HG02840 (cell line): Measurements from ENCODE around the gene HOXA1.

Experiments
- ATAC-seq: cut with Tn5 transposase; IDR thresholded peaks from one replicate; pipeline ENCODE4 v1.9.1; 2021; ENCODE audit warnings: mild to moderate bottlenecking, moderate library complexity, moderate number of reproducible peaks; ENCODE audit not compliant: unreplicated experiment, low FRiP score

HOXA1 gene

DNA sequence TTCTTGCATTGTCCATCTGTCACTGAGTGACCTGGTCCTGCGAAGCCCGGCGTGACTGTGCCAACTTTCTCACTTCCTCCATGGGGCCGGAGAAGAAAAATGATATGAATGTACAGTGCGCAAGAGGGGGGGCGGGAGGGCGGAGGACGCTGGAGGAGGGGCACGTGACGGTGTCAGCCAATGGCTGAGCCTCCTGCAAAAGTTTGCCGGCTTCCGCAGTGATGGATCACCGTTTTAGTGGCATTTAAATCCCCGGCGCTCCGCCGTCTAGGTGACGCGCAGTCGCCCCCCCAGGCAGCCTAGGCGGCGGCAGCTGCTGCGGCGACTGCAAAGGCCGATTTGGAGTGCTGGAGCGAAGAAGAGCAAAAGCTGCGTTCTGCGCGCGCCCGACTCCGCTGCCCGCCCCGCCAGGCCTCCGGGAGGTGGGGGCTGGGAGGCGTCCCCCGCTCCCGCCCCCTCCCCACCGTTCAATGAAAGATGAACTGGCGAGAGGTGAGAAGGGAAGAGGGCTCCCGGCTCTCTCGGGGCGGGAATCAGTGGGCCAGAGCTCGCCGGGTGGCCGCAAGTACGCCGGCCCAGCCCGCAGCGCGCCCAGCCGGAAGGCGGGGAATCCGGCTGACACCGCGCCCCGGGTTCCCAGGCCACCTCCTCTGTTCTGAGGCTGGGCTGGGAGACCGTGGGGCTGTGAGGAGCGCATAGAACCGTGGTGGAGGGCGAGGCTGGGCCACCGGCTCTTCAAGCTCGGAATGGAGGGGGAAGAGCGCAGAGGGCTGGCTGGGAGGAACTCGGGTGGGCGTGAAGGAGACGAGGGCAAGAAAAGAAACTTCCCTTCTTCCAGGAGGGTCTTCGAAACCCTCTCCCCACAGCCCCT is at the start of gene HOXA1:
Gene HOXA1 (minus strand): TSS at position 104 of the 871 bp plus-strand sequence. CDS start 88 bp downstream, at position 16.
- peak; percentile 77 for ATAC-seq

DNA sequence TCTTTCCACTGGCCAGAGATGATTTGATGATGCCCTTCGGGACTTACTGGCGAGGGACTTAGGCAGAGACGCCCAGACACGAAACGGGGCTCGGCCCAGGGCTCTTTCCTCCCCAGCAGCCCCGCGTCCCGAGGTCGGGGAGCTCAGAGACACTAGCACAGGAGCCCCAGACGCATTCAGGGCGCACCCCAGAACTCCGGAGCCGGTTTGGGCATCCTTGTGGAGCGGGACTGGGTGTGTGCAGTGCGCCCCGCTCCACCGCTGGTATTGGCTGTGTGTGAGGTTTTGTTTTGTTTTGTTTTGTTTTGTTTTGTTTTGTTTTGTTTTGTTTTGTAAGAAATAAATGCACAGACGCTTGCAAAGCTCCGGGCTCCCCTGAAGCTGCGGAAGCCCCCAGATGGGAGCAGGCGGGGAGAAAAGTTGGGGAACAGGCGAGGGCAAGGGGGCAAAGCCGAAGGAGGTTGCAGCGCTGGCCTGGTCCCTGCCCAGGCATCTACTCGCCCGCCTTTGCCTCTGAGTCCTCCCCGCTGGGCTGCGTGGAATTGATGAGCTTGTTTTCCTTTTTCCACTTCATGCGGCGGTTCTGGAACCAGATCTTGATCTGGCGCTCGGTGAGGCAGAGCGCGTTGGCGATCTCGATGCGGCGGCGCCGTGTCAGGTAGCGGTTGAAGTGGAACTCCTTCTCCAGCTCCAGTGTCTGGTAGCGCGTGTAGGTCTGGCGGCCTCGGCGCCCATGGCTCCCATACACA is 49.5 kb upstream of the HOXA1 start:
- no peak for ATAC-seq

- ATAC-seq: no peak
Measured at GRCh38 chr7:27144781-27145164, 49.0 kb upstream of the HOXA1 start.

GRCh38 chr7:27143950-27144780 is 48.4 kb upstream of the HOXA1 start:
- ATAC-seq: no peak

- no peak for ATAC-seq
Measured at GRCh38 chr7:27143023-27143949, 47.5 kb upstream of the HOXA1 start, which contains the start of gene HOXA5. Gene HOXA5, minus strand, starts transcription at chr7:27143681. Its CDS starts 74 bp downstream, at chr7:27143607.

DNA sequence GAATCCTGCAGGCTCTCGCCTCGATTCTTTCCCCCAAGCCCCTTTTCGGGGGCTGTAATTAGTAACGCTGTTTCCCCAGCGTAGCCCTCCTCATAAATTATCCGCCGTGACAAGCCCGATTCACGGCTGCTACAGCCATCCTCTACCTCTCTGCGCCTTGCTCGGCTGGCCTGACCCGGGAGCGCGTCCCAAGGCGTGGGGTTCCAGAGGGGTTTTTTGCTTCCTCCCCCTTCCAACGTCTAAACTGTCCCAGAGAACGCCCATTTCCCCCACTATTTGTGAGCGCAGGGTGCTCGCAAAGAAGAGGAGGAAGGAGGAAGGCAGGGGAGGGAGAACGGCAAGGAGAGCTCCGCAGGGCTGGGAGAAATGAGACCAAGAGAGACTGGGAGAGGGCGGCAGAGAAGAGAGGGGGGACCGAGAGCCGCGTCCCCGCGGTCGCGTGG is 46.8 kb upstream of the HOXA1 start:
- no peak for ATAC-seq

DNA sequence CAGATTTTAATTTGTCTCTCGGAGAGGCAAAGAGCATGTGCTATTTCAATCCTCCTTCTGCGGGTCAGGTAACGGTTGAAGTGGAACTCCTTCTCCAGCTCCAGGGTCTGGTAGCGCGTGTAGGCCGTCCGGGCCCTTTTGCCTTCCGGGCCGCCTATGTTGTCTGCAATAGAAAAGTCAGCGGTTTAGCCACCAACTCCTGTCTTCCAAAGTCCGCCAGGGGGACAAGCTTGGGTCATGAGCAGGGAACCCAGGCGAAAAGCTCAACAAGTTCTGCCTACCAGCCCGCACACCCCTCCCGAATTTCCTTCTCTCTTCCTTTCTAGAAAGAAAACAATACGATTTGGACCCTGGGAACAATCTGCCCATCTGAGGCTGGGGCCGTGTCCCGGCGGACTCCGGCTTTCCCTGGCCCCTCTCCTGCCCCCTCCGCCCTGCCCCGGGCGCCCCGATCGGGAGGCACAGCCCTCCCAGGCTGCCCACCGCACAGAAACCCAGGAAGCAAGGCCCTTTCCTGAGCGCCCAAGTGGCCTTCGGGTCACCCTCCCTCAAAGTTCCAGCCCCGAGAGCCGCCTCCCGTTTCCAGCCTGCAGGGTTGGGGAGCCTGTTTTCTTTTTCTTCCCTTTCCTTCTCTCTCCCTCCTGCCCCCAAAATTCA is 46.3 kb upstream of the HOXA1 start:
- ATAC-seq: no peak

DNA sequence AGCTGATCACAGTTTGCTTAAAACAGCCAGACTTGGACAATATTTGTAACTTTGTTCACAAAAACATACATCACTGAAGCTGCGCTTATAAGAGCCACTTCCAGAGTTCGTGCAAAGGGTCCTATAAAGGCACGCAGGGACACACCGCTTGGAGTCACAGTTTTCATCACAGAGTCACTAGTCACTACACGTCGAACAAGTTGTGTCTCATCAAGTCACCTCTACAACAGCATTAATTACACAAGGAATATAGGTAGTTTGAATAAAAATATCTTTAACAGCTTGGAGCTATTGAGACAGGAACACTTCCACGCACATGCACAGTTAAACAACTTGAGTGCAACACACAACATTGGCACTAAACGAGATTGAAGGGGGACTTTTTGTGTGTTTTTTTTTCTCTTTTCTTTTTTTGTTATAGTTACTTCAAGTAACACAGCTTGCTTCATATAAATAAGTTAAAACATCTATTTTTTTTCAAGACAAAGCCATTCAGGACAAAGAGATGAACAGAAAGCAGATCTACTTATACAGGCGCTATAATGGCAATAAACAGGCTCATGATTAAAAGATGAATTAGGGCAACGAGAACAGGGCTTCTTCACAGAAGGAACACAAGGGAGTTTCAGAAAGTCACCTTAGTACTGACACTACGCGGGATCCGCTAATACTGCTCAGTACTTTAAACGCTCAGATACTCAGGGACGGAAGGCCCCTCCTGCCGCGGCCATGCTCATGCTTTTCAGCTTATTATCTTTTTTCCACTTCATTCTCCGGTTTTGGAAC is 45.5 kb upstream of the HOXA1 start:
- no peak for ATAC-seq

- ATAC-seq: no peak
Measured at GRCh38 chr7:27140126-27140857, 44.5 kb upstream of the HOXA1 start.

DNA sequence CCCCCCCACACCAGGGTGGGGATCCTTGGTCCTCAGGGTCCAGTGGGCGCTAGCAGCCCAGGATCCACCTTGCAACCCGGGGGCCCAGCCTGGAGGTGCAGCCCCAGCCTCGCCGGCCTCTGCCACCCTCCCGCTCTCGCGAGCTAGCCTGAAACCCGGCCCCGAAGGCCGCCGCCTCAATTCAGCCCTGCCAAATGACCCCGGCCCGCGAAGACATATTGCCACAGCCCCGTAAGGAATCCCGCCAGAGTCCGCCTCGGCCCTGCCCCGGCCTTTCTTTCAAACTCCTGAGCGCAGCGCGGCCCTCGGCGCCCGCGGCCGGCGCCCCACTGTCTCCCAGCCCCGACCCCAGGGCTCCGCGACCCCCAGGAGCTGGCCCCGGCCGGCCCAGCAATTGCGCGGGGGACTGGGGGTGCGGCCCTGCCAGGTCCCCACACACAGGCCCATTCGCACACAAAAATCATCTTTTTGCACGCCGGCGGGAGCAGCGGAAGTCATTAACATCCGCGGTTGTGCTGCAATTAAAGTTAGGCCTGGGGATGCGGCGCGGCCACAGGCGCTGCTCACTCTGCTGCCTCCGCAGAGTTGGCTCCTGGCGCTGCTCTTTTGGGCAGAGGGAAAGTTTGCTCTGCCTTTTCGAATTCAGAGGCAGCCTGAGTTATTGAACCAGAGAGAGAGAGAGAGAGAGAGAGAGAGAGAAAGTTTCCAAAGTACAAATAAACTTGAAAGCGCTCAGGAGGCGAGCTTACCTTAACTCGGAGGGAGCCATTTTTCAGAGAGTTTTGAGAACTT is 43.7 kb upstream of the HOXA1 start:
- ATAC-seq: no peak

DNA sequence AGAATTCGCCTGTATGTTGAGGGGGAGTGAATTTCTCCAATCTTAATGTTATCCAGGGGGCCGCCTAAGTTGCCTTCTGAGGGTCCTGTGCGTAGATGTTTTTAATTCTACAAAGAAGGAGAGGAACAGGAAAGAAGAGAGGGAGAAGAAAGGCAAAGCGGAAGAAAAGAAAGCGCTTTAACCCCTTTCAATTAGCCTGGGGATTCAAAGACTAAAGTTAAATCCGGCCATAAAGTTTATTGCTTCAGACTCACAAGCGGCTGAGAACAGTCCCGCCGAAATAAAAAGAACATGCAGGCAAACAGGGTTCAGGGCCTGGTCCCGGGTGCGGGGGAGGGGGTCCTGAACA is 43.2 kb upstream of the HOXA1 start:
- ATAC-seq: no peak

- ATAC-seq: no peak
Measured at GRCh38 chr7:27138472-27138871, 42.7 kb upstream of the HOXA1 start.

- no peak for ATAC-seq
Measured at GRCh38 chr7:27137640-27138315, 42.0 kb upstream of the HOXA1 start.

DNA sequence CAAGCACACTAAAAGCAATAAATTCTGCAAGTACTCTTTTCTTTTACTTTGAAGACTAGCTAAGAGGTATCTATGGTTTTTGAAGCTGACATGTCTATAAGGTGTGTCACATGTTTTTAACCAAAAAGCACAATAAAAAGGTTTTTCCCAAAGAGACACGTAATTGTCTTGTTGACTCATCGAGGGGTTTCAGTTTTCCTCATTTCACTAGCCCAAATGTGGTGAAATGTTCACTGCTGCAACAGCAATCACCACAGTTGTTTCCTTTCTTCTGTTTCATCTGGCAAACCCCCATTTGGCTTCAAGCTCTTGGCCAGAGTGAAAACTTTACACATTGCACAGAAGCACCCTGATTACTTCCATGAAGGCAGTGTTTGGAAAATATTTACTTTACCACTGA is 38.6 kb upstream of the HOXA1 start:
- no peak for ATAC-seq

GRCh38 chr7:27133409-27134231 is 37.8 kb upstream of the HOXA1 start:
- no peak for ATAC-seq

GRCh38 chr7:27132978-27133377 is 37.2 kb upstream of the HOXA1 start:
- no peak for ATAC-seq
